Measurements from ENCODE around the gene BLVRB.

GRCh38 chr19:40493778-40494177 is 28.2 kb upstream of the BLVRB start:
- TF ChIP-seq, protein P1, sequence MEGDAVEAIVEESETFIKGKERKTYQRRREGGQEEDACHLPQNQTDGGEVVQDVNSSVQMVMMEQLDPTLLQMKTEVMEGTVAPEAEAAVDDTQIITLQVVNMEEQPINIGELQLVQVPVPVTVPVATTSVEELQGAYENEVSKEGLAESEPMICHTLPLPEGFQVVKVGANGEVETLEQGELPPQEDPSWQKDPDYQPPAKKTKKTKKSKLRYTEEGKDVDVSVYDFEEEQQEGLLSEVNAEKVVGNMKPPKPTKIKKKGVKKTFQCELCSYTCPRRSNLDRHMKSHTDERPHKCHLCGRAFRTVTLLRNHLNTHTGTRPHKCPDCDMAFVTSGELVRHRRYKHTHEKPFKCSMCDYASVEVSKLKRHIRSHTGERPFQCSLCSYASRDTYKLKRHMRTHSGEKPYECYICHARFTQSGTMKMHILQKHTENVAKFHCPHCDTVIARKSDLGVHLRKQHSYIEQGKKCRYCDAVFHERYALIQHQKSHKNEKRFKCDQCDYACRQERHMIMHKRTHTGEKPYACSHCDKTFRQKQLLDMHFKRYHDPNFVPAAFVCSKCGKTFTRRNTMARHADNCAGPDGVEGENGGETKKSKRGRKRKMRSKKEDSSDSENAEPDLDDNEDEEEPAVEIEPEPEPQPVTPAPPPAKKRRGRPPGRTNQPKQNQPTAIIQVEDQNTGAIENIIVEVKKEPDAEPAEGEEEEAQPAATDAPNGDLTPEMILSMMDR (IDR thresholded peaks at IDR 0.05) = no peak
- TF ChIP-seq ZFX (IDR thresholded peaks at IDR 0.05; ENCODE audit: borderline replicate concordance) = no peak

Data from 22Rv1 (cell line).